NCI-H1048 (cell line): Measurements from ENCODE around the gene NFE2L3.
A peak's percentile ranks its signal among the peaks of the same experiment; 100 is the strongest.
"Not testable (repeated sequence)": the region's sequence is repeated elsewhere in the genome, so short reads cannot be mapped to it uniquely, and the experiment has no call there.

ENCODE experiments used
- DNase-seq: peaks from one replicate; lab custom pipeline; 2025; lab: John Stamatoyannopoulos, UW

The NFE2L3 gene, protein sequence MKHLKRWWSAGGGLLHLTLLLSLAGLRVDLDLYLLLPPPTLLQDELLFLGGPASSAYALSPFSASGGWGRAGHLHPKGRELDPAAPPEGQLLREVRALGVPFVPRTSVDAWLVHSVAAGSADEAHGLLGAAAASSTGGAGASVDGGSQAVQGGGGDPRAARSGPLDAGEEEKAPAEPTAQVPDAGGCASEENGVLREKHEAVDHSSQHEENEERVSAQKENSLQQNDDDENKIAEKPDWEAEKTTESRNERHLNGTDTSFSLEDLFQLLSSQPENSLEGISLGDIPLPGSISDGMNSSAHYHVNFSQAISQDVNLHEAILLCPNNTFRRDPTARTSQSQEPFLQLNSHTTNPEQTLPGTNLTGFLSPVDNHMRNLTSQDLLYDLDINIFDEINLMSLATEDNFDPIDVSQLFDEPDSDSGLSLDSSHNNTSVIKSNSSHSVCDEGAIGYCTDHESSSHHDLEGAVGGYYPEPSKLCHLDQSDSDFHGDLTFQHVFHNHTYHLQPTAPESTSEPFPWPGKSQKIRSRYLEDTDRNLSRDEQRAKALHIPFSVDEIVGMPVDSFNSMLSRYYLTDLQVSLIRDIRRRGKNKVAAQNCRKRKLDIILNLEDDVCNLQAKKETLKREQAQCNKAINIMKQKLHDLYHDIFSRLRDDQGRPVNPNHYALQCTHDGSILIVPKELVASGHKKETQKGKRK

DNA sequence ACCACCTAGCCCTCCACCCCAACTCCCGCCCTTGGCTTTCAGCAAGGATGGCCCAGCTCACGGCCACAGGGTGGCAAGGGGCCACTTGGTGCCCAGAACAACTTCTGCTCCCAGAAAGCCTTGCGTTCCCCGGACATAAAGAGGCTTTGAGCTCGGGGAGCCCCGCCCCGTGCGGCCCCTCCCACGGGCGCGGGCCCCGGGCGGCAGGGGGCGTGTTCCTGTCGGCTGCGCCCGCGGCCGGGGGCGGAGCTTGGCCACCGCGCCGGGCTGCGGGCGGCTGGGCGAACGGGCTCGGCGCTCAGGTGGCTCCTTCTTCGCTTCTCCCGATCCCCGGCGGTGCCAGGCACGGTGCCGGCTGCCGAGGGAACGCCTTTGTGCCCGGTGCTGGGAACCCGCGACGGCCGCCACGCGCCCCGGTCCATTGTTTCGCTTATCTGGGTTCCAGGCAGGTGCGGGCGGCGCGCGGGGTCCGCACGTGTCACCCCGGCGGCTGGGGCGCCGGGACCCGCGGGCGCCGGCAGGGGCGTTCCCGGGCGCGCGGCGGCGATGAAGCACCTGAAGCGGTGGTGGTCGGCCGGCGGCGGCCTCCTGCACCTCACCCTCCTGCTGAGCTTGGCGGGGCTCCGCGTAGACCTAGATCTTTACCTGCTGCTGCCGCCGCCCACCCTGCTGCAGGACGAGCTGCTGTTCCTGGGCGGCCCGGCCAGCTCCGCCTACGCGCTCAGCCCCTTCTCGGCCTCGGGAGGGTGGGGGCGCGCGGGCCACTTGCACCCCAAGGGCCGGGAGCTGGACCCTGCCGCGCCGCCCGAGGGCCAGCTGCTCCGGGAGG lies at the start of gene NFE2L3:
Gene NFE2L3, plus strand, starts transcription at position 246 of the 829 bp plus-strand sequence. Its CDS starts 301 bp downstream, at position 547.
- DNase-seq, result peak; percentile 40

DNA sequence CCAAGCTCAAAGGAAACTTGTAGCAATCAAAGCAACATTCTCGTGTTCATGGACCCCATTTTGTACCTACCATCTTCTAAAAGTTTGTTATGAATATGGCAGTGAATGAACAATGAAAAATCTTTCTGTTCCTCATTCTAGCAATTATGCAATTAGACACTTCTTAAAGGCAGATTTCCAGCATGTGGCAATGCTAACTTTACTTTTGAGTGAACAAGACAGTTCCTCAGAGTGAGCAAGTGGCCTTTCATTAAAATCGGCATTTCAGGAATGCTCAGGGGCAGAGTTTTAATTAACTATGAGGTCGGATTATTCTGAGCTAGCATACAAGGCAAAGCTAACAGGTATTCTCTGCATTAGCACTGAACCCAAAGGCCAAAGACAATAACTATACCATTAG lies 48.4 kb upstream of the NFE2L3 start:
- DNase-seq, result no peak

DNA sequence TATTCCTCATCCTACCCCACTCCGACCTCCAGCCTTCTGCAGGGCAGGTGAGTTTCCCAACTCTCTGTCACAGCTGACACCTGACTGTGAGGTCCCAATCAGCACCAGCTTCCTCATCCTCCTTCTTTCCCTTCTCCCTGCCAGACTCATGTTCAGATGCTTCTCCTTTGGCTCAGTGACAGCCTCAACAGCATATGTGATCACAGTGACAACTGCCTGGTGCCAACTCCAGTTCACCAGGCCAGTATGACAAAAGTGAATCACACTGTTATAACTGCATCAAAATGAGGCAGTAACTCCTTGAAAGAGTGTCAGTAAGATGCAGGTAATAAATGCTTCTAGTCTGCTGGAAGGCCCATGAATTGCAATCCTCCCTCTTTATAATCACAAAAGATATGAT lies 46.8 kb upstream of the NFE2L3 start:
- no peak for DNase-seq

DNA sequence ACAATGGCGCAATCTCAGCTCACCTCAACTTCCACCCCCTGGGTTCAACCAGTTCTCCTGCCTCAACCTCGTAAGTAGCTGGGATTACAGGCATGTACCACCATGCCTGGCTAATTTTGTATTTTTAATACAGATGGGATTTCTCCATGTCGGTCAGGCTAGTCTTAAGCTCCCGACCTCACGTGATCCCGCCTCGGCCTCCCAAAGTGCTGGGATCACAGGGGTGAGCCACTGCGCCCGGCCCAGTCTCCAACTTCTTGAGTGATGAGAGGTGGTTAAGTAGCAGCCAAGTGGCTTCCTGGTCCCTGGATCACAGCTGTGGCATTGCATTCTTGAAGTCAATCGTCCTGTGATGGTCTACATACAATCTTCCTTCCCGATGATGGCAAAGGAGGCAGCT lies 46.1 kb upstream of the NFE2L3 start:
- DNase-seq, result no peak

DNA sequence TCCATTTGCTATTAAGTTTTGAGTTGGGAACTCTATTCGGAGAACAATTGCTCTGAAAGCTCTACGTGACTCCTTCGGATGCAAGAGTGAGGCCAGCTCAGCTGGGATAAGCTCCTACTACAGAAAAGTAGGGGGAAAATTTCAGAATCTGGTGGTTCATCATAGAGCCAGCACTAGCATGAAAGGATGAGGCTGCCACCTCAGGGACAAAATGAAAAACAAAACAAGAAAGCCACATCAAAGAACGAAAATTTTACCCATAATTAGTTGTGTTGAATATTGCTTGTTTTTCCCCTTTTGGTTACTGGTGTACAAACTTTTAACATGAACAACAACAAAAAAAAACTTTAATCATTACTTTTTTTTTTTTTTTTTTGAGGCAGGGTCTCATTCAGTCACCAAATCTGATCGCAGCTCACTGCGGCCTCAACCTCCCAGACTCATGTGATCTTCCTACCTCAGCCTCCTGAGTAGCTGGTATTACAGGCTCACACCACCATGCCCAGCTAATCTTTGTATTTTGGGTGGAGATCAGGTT lies 39.7 kb upstream of the NFE2L3 start:
- DNase-seq, result no peak

DNA sequence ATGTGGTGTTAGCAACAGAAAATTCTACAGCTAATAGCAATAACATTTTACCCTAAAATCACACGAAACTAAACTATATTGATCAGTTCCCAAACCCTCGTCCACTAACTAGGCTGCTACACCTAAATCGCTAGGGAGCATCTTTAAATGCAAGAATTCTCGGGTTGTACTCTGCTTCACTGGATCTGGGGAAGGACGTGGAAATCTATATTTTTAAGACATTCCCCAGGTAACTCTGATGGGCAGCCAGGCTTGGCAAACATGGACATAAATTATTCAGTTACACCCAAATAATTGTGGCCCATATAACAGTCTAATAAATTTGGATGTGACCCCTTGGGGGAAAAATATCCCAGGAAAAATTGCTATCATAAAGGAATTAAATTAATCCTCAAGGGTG lies 36.3 kb upstream of the NFE2L3 start:
- no peak for DNase-seq

DNA sequence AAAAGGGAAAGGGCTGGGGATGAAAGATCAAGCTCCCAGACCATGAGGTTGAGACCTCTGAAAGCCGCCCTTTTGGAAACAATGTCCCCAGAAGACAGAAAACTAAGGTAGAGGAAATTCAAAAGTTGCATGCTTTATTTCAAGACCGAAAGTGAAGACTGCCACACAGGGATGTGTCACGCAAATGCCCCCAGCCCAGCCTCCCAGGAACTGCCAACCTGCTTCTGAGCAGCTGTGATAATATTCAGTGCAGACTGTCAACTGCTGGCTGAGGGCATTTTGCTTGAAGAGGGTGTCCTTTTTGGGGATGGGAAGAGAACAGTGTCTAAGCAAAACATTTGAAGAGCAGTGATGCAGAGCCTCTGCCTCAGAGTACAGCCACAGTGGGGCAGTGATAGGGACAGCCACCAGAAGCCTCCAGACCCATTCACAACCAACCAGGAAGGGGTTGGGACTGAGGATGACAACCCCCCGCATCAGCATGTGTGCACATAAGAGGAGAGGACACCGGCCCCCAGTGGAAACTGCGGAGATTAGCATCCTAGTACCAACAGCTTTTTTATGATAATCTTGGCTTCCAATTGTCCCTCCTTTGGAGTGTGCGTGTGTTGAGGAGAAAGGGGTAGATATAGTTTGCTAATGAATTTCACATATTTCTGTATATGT lies 34.7 kb upstream of the NFE2L3 start:
- no peak for DNase-seq

DNA sequence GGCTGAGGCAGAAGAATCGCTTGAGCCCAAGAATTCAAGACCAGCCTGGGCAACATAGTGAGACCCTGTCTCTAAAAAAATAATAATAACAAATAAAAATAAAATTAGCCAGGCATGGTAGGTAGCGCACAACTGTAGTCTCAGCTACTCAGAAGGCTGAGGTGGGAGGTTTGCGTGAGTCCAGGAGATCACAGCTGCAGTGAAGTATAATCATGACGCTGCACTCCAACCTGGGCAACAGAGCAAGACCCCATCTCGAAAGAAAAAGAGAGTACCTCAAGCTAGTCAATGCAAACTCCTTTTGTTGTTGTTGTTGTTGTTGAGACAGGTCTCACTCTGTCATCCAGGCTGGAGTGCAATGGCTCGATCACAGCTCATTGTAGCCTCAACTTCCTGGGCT lies 34.0 kb upstream of the NFE2L3 start:
- DNase-seq, result no peak

DNA sequence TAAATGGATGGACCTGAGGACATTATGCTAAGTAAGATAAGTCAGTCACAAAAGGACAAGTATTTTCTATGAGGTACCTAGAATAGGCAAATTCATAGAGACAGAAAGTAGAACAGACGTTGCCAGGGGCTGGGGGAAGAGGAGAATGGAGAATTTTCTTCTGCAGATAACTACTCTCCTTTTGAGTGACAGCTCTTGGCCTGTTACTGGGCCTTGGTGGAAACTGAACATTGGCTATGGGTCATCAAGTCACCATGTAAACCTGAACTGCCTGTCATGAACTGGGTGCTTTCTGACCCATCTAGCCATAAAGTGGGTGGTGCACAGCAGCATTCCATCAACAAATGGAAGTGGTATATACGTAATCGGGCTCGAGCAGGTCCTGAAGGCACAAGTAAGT lies 29.3 kb upstream of the NFE2L3 start:
- DNase-seq, result no peak

DNA sequence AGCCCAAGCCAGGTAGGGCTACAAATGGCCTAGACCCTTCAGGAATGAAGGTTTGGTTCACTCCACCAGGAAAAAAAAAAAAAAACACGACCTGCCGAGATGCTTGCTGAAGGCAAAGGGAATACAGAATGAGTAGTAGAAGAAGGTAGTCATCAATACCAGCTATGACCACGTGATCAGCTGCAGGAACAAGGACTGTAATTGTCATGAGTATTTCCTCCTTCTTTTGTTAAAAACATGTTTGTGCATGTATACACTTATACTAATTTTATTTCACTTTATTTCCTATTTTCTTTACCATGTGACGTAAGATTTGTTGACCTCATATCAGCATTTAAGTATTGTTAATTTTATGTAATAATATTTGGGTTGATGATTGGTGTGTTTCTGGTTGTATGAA lies 27.2 kb upstream of the NFE2L3 start:
- not testable (repeated sequence) for DNase-seq

DNA sequence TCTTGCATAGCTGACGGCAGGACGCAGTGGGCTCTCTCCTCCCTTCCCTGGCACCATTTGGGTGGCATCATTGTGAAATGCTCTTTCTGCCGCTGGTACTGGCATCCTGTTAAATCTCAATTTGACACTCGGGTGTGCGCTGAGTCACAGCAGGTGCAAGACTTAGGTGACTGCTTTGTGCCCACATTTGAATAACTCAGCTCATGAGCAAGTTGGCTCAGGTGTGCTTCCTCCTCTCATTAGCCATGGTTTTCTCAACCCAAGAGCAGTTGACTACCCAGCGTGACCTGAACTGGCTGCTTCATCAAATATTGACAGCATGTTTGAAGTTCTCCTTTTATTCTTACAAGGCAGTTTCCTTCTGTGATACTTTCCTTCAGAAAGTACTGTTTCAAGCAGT lies 24.6 kb upstream of the NFE2L3 start:
- DNase-seq, result no peak

DNA sequence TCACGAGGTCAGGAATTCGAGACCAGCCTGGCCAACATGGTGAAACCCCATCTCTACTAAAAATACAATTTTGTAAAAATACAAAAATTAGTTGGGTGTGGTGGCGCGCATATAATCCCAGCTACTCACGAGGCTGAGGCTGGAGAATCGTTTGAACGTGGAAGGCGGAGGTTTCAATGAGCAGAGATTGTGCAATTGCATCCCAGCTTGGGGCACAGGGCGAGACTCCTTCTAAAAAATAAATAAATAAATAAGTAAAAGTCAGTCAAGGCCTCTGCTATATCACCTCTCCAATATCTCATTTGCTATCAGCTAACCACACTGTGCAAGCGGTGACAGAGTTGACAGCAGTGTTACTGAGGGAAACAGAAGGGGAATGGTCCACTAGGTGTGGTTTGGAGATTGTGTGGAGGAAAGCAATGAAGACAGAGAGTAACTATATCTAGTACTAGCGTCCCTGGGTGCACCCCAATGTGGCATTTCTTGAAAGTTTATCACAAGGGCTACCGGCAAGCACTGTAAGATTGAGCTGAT lies 20.9 kb upstream of the NFE2L3 start:
- no peak for DNase-seq

DNA sequence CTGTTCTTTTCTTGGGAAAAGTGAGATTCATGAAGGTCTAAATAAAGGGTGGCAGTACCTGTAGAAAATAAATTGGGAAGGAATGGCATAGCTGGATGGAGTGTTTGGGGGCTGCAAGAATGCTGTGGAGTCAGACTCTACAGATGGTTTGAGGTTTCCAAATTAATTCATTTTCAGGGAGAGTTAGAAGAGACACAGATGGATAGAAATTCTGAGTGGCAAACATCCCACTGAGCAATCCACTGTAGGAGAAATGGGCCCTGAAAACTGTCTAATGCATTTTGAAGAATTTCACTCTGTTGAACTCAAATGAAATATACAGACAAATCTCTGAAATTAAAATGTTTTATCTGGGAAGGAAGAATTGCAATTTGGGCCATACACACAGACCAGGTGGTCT lies 16.9 kb upstream of the NFE2L3 start:
- no peak for DNase-seq

DNA sequence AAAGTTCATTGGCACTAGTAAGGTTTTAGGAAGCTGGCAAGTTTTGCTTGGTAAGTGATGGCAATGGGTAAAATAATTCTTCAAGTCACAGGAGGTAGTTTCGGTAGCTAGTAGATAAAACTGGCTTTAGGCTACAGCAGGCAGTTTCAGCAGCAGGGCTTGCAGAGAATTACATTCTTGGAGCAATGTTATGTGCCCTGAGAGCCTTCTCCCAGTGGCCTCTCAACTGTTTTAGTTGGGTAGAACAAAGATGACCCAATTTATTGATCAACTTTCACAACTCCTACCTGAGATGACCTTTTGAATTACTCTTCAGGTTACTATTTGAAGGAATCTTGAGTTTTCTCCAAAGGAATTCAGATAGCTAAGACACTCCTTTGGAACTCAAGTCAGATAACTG lies 16.4 kb upstream of the NFE2L3 start:
- DNase-seq, result no peak

DNA sequence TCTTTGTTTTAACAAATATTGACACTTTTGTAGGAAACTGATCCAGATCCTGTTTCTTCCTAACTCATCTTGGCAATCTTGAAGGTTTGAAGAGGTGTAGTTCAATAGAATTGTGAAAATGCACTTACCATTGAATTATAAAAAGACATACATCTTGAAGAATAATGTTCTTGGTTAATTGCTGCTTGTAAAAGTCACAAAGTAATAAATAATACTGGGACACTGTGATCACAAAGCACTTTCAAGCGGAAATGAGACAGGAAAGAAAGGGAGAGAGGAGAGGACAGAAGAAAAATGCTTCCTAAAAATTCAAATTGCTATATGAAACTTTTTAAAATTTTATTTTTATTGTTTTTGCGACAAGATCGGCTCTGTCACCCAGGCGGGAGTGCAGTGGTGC lies 15.2 kb upstream of the NFE2L3 start:
- no peak for DNase-seq

DNA sequence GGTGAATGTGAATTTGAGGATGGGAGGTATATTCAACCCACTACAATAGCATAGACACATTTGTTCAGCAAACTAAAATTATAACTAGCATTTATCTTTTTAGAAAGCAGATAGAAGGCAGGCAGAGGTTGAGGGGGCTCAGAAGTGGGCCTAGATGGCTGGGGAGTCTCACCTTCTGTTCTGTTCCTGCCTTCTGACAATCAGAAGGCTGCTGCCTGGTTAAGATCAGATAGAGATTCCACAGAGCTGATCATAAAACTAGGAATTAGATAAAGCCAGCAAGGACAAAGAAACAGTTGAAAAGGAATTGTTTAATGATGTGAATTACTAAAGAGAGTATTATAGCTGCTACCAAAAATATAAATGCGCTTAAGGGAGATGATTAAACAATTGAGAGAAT lies 11.6 kb upstream of the NFE2L3 start:
- no peak for DNase-seq

DNA sequence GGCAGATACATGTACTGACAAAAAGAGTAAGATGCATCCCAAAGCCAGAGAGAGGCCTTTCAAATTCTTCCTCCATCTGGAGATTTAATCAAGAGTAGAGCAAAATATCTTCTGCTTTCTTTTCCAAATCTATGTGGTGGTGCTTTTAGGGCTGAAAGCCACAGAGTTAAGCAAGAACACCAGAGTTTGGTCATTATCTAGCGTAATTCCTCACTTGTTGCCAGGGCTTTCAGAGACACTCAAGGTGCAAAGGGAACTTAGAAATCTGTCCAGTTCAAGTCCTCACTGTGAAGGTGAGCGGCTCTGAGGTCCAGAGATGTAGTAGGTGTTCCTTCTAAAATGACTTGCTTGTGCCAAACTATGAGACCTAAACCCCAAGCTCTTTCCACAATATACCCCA lies 10.9 kb upstream of the NFE2L3 start:
- DNase-seq, result no peak

DNA sequence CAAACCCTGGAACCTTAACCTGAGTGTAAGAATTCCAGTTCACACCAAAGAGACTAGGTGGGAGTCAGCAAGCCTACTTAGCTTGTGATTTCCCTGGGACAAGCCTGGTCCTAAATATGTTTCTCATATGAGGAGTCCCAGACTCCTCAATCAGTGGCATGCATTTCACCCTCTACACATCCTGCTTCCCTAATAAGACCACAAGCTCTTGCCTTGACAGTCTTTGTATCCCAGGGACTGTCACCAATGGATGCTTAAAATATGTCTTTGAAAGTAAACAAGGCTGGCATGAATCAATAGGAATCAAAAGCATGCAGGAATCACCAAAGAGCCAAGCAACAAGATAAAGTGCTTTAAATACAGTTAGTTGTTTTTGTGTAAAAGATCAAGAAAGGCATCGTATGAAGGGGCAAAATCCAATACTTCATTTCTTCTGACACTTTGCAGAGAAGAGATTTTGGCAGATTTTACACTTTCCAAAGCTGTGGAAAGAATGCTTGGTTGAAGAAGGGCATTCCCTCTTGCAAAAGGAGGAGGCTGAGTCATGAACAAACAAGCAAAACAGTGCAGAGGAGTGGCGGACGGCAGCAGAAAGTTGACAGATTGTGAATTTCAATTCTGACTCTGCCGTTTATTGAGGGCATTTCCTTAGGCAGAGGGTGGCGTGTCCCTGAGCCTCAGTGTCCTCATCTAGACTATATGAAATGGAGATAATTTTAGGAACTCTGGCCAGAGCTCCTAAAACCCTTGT lies 8.5 kb upstream of the NFE2L3 start:
- no peak for DNase-seq

DNA sequence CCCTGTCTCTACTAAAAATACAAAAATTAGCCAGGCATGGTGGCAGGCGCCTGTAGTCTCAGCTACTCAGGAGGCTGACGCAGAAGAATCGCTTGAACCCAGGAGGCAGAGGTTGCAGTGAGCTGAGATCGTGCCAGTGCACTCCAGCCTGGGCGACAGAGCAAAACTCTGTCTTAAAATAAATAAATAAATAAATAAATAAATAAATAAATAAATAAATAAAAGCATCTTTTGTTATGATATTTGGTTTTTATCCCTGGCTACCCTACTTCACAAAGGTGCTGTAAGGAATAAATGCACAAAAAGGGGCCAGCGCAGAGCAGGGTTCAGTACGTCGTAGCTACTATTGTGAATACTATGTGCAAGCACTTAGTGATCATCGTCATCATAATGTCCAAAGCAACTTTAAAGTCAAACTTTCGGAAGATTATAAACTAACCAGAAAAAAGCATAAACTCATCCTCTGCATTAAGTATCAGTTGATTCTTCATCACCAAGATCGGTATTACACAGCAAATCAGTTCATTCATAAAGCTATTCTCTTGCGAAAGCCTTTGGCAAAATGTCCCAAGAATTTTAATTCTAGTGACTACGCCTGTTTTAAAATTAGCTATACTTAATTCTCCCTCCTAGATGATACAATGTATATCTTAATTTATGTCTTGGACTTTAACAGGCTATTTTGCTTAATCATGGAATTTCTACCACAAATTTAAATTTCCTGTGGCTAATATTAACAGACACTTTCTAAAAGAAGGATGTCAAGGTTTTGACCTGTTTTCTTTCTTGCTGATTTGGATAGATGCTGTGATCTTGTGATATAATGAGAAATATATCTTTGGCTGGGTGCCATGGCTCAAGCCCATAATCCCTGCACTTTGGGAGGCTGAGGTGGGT lies 7.6 kb upstream of the NFE2L3 start:
- no peak for DNase-seq

DNA sequence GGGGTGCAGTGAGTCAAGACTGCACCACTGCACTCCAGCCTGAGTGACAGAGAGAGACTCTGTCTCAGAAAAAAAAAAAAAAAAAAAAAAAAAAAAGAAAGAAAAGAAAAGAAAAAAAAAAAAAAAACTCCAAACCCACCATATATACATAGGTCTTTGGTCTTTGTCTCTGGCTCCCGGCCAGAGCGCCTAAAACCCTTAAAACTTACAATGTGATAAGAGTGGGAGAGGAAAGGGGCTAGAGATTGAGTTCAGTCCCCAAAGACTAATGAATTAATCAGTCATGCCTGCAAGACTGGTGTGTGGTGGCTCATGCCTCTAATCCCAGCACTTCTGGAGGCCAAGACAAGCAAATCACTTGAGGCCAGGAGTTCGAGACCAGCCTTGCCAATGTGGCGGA lies 6.8 kb upstream of the NFE2L3 start:
- DNase-seq, result no peak
